Measurements from ENCODE around the gene TTC34.
"Not testable (repeated sequence)": the region's sequence is repeated elsewhere in the genome, so short reads cannot be mapped to it uniquely, and the experiment has no call there.

TTC34 gene

DNA sequence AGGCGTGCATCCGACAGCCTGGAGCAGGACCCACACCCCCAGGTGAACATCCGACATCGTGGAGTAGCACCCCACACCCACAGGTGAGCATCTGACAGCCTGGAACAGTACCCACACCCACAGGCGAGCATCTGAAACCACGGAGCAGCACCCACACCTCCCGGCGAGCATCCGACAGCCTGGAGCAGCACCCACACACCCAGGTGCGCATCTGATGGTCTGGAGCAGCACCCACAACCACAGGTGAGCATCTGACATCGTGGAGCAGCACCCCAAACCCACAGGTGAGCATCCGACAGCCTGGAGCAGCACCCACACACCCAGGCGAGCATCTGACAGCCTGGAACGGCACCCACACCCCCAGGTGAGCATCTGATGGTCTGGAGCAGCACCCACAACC, 46.1 kb downstream of the TTC34 start:
- DNase-seq (ENCODE audit: low spot score), result not testable (repeated sequence)

GRCh38 chr1:2754597-2754996, 46.9 kb downstream of the TTC34 start:
- not testable (repeated sequence) for DNase-seq (ENCODE audit: low spot score)

- not testable (repeated sequence) for DNase-seq (ENCODE audit: low spot score)
Measured at GRCh38 chr1:2752503-2752902, 49.0 kb downstream of the TTC34 start.

DNA sequence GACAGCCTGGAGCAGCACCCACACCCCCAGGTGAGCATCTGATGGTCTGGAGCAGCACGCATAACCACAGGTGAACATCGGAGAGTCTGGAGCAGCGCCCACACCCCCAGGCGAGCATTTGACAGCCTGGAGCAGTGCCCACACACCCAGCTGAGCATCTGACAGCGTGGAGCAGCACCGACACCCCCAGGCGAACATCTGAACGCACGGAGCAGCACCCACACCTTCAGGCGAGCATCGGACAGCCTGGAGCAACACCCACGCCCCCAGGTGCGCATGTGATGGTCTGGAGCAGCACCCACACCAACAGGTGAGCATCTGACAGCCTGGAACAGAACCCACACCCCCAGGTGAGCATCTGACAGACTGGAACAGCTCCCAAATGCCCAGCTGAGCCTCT, 49.6 kb downstream of the TTC34 start:
- DNase-seq (ENCODE audit: low spot score), result not testable (repeated sequence)

GRCh38 chr1:2750766-2751730, 50.4 kb downstream of the TTC34 start:
- not testable (repeated sequence) for DNase-seq (ENCODE audit: low spot score)

DNA sequence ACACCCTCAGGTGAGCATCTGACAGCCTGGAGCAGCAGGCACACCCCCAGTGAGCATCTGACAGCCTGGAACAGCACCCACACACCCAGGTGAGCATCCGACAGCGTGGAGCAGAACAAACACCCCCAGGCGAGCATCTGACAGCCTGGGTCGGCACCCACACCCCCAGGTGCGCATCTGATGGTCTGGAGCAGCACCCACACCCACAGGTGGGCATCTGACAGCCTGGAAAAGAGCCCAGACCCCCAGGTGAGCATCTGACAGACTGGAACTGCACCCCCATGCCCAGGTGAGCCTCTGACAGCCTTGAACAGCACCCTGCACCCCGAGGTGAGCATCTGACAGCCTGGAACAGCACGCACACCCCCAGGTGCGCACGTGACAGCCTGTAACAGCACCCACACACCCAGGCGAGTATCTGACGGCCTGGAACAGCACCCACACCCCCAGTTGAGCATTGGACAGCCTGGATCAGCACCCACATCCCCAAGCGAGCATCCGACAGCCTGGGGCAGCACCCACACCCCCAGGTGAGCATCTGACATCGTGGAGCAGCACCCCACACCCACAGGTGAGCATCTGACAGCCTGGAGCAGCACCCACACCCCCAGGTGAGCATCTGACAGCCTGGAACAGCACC, 51.3 kb downstream of the TTC34 start:
- not testable (repeated sequence) for DNase-seq (ENCODE audit: low spot score)

GRCh38 chr1:2748626-2749025, 52.9 kb downstream of the TTC34 start:
- DNase-seq (ENCODE audit: low spot score), result not testable (repeated sequence)

- DNase-seq (ENCODE audit: low spot score), result not testable (repeated sequence)
Measured at GRCh38 chr1:2694796-2695195, 106.7 kb downstream of the TTC34 start.

DNA sequence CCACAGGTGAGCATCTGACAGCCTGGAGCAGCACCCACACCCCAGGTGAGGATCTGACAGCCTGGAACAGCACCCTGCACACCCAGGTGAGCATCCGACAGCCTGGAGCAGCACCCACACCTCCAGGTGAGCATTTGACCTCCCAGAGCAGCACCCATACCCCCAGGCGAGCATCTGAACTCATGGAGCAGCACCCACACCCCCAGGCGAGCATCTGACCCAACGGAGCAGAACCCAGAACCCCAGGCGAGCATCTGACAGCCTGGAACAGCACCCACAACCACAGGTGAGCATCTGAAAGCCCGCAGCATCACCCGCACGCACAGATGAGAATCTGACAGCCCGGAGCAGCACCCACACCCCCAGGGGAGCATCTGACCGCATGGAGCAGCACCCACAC, 111.3 kb downstream of the TTC34 start:
- not testable (repeated sequence) for DNase-seq (ENCODE audit: low spot score)

DNA sequence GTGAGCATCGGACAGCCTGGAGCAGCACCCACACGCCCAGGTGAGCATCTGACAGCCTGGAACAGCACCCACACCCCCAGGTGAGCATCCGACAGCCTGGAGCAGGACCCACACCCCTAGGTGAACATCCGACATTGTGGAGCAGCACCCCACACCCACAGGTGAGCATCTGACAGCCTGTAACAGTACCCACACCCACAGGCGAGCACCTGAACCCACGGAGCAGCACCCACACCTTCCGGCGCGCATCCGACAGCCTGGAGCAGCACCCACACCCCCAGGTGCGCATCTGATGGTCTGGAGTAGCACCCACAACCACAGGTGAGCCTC, 113.2 kb downstream of the TTC34 start:
- not testable (repeated sequence) for DNase-seq (ENCODE audit: low spot score)

GRCh38 chr1:2687638-2688335, 113.7 kb downstream of the TTC34 start:
- DNase-seq (ENCODE audit: low spot score), result not testable (repeated sequence)

DNA sequence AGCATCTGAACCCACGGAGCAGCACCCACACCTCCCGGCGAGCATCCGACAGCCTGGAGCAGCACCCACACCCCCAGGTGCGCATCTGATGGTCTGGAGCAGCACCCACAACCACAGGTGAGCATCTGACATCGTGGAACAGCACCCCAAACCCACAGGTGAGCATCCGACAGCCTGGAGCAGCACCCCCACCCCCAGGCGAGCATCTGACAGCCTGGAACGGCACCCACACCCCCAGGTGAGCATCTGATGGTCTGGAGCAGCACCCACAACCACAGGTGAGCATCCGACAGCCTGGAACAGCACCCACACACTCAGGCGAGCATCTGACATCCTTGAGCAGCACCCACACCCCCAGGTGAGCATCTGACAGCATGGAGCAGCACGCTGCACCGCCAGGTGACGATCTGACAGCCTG, 114.3 kb downstream of the TTC34 start:
- DNase-seq (ENCODE audit: low spot score), result not testable (repeated sequence)

- DNase-seq (ENCODE audit: low spot score), result not testable (repeated sequence)
Measured at GRCh38 chr1:2686091-2686863, 115.2 kb downstream of the TTC34 start.

DNA sequence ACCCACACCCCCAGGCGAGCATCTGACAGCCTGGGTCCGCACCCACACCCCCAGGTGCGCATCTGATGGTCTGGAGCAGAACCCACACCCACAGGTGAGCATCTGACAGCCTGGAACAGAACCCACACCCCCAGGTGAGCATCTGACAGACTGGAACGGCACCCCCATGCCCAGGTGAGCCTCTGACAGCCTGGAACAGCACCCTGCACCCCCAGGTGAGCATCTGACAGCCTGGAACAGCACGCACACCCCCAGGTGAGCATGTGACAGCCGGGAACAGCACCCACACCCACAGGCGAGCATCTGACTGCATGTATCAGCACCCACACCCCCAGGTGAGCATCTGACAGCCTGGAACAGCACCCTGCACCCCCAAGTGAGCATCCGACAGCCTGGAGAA, 115.8 kb downstream of the TTC34 start:
- DNase-seq (ENCODE audit: low spot score), result not testable (repeated sequence)

GRCh38 chr1:2684878-2685277, 116.6 kb downstream of the TTC34 start:
- DNase-seq (ENCODE audit: low spot score), result not testable (repeated sequence)

DNA sequence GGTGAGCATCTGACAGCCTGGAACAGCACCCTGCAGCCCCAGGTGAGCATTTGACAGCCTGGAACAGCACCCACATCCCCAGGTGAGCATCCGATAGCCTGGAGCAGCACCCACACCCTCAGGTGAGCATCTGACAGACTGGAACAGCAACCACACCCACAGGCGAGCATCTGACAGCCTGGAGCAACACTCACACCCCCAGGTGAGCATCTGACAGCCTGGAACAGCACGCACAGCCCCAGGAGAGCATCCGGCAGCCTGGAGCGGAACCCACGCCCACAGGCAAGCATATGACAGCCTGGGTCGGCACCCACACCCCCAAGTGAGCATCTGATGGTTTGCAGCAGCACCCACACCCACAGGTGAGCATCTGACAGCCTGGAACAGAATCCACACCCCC, 117.5 kb downstream of the TTC34 start:
- not testable (repeated sequence) for DNase-seq (ENCODE audit: low spot score)

DNA sequence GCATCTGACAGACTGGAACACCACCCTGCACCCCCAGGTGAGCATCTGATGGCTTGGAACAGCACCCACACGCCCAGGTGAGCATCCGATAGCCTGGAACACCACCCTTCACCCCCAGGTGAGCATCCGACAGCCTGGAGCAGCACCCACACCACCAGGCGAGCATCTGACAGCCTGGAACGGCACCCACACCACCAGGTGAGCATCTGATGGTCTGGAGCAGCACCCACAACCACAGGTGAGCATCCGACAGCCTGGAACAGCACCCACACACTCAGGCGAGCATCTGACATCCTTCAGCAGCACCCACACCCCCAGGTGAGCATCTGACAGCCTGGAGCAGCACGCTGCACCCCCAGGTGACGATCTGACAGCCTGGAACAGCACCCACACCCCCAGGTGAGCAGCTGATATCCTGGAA, 118.2 kb downstream of the TTC34 start:
- not testable (repeated sequence) for DNase-seq (ENCODE audit: low spot score)

- DNase-seq (ENCODE audit: low spot score), result not testable (repeated sequence)
Measured at GRCh38 chr1:2682879-2683278, 118.6 kb downstream of the TTC34 start.

DNA sequence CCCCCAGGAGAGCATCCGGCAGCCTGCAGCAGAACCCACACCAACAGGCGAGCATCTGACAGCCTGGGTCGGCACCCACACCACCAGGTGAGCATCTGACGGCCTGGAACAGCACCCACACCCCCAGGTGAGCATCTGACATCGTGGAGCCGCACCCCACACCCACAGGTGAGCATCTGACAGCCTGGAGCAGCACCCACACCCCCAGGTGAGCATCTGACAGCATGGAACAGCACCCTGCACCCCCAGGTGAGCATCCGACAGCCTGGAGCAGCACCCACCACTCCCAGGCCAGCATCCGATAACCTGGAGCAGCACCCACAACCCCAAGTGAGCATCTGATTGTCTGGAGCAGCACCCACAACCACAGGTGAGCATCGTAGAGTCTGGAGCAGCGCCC, 124.8 kb downstream of the TTC34 start:
- not testable (repeated sequence) for DNase-seq (ENCODE audit: low spot score)

- DNase-seq (ENCODE audit: low spot score), result not testable (repeated sequence)
Measured at GRCh38 chr1:2671656-2672055, 129.8 kb downstream of the TTC34 start.

- not testable (repeated sequence) for DNase-seq (ENCODE audit: low spot score)
Measured at GRCh38 chr1:2659806-2660205, 141.7 kb downstream of the TTC34 start.

GRCh38 chr1:2657909-2658308, 143.6 kb downstream of the TTC34 start:
- DNase-seq (ENCODE audit: low spot score), result not testable (repeated sequence)

Measured in COLO829 (cell line).